Measurements from ENCODE around the gene EDC4.

EDC4 gene

GRCh38 chr16:67917852-67918236, 45.0 kb downstream of the EDC4 start:
- POLR2A ChIA-PET = interaction anchor here (0.6 to 1.2 kb wide), 5 partner anchors 8 to 72 kb away, joined by 3 to 5 read pairs (median 4); partner anchors contain the start of genes NUTF2 and PSKH1
- TF ChIP-seq ZNF521 (tag by site-specific recombination; IDR thresholded peaks at IDR 0.05) = no peak
- no peak for TF ChIP-seq ZNF148 (tag by site-specific recombination; IDR thresholded peaks at IDR 0.05; ENCODE audit: borderline replicate concordance)
- no peak for TF ChIP-seq ZNF549 (tag by site-specific recombination; IDR thresholded peaks at IDR 0.05)
- TF ChIP-seq TSHZ1 (tag by site-specific recombination; IDR thresholded peaks at IDR 0.05; ENCODE audit: borderline replicate concordance) = no peak
- no peak for TF ChIP-seq ZNF302 (tag by site-specific recombination; IDR thresholded peaks at IDR 0.05; ENCODE audit: low read depth)
- TF ChIP-seq ZNF423 (tag by site-specific recombination; IDR thresholded peaks at IDR 0.05) = no peak
- TF ChIP-seq ZNF629 (tag by site-specific recombination; IDR thresholded peaks at IDR 0.05) = peak; percentile 49; the same call in 1 of the 2 replicates
- TF ChIP-seq PRDM10 (tag by site-specific recombination; IDR thresholded peaks at IDR 0.05) = 0 out of 2 replicates have a peak, but pooled peaks have one; percentile 36
- no peak for TF ChIP-seq ZNF692 (tag by site-specific recombination; IDR thresholded peaks at IDR 0.05)
- TF ChIP-seq ZNF169 (tag by site-specific recombination; IDR thresholded peaks at IDR 0.05) = no peak
- 0 out of 2 replicates have a peak, but pooled peaks have one; percentile 25 for TF ChIP-seq SP7 (tag by site-specific recombination; IDR thresholded peaks at IDR 0.05)
- no peak for TF ChIP-seq ZNF560 (tag by site-specific recombination; IDR thresholded peaks at IDR 0.05; ENCODE audit: borderline replicate concordance)
- no peak for TF ChIP-seq REST (tag by site-specific recombination; IDR thresholded peaks at IDR 0.05)
- TF ChIP-seq ZNF24 (tag by site-specific recombination; IDR thresholded peaks at IDR 0.05) = no peak
- TF ChIP-seq PRDM1 (tag by site-specific recombination; IDR thresholded peaks at IDR 0.05) = peak; percentile 31; the same call in 1 of the 2 replicates
- no peak for TF ChIP-seq ZNF341 (tag by site-specific recombination; IDR thresholded peaks at IDR 0.05; ENCODE audit: low read depth)
- peak; percentile 34; the same call in 1 of the 2 replicates for TF ChIP-seq ZNF366 (tag by site-specific recombination; conservative IDR thresholded peaks at IDR 0.05)
- TF ChIP-seq ZSCAN5A (tag by site-specific recombination; IDR thresholded peaks at IDR 0.05) = no peak
- TF ChIP-seq ZNF398 (tag by site-specific recombination; IDR thresholded peaks at IDR 0.05) = no peak

More at GRCh38 chr16:67917852-67918236, 45.0 kb downstream of the EDC4 start:
- no peaks in the 10 kb centered on the region for H3K4me1 ChIP-seq (ENCODE audit: control insufficient read depth, insufficient read depth, low read length)
- no peak overlapping the region for H3K4me3 ChIP-seq (ENCODE audit: low read depth, low read length)
- H3K36me3 ChIP-seq (ENCODE audit: control insufficient read depth in 2 of 2, insufficient read depth in 1 of 2, low read length in 2 of 2) = peaks cover 0 to 42% of the 10 kb centered on the region in 2 experiments; a peak in 2 of 3 replicates
- CTCF ChIA-PET = interaction anchor here (0.6 to 1.5 kb wide), 3 partner anchors 25 to 101 kb away, joined by 3 to 6 read pairs (median 4); partner anchors contain the start of genes NRN1L and PSKH1
- H3K9me3 ChIP-seq (ENCODE audit: control insufficient read depth, insufficient read depth, low read depth, low read length) = no peaks in the 10 kb centered on the region
- no peak overlapping the region for H3K27ac ChIP-seq (ENCODE audit: extremely low read depth, low read depth, low read length)
